ENCODE results near the gene CAB39.

DNA sequence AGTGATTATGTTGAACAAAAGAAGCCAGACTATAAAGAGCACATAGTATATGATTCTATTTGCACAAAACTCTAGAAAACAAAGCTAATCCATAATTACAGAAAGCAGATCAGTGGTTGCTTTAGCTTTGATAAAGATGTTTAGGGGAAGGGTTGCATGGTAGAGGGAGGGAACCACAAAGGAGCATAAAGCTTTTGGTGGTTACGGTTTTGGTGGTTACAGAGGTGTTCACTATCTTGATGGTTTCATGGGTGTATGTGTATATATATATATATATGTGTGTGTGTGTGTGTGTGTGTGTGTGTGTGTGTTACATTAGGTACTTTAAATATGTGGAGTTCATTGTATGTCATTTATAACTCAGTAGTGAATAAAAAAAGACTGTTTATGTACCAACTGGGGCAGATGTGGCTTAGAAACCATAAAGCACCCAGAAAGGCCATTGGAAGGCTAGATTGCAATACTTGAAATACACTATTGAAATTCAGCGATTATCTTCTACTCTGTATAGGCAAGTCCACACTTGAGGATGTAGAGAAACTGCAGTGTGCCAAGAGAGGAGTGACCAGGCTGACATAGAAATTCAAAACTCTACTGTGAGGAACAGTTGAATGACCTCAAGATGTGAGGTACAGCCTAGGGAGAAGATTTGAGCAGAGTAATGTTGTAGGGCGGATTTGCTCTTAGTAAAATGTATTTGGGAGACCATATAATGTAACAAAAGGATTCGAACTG lies 60.6 kb downstream of the CAB39 start:
- TF ChIP-seq, protein P1, sequence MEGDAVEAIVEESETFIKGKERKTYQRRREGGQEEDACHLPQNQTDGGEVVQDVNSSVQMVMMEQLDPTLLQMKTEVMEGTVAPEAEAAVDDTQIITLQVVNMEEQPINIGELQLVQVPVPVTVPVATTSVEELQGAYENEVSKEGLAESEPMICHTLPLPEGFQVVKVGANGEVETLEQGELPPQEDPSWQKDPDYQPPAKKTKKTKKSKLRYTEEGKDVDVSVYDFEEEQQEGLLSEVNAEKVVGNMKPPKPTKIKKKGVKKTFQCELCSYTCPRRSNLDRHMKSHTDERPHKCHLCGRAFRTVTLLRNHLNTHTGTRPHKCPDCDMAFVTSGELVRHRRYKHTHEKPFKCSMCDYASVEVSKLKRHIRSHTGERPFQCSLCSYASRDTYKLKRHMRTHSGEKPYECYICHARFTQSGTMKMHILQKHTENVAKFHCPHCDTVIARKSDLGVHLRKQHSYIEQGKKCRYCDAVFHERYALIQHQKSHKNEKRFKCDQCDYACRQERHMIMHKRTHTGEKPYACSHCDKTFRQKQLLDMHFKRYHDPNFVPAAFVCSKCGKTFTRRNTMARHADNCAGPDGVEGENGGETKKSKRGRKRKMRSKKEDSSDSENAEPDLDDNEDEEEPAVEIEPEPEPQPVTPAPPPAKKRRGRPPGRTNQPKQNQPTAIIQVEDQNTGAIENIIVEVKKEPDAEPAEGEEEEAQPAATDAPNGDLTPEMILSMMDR (conservative IDR thresholded peaks at IDR 0.05; ENCODE audit: low read depth, low read length) = no peak
- no peak for TF ChIP-seq EZH2 (IDR thresholded peaks at IDR 0.05; ENCODE audit: low read length, unreplicated experiment)

All from PC-3 (cell line).